Neural cell (in vitro differentiated cells): ENCODE data around the gene LAIR1.

ENCODE experiments used
- CTCF ChIP-seq: fragments of 450-650 bp; IDR thresholded peaks from 2 replicates; pipeline ENCODE4 v1.5.1; 2014; ENCODE audit warnings: antibody characterized with exemption, mild to moderate bottlenecking, moderate library complexity; ENCODE audit not compliant: poor library complexity, severe bottlenecking
- EP300 ChIP-seq: fragments of 450-650 bp; conservative IDR thresholded peaks from 2 replicates; pipeline ENCODE4 v1.6.1; 2014; ENCODE audit warnings: antibody characterized with exemption, mild to moderate bottlenecking, moderate library complexity; ENCODE audit not compliant: poor library complexity, severe bottlenecking
- EZH2 ChIP-seq: fragments of 200-600, 300-800 bp; shearing (Covaris generic), sonication (generic); IDR thresholded peaks from 2 replicates; pipeline ENCODE4 v1.6.1; 2014; ENCODE audit warnings: antibody characterized with exemption, low read length, borderline replicate concordance, mild to moderate bottlenecking; ENCODE audit not compliant: insufficient read depth, poor library complexity, severe bottlenecking
- MXI1 ChIP-seq: fragments of 450-650 bp; conservative IDR thresholded peaks from 2 replicates; pipeline ENCODE4 v1.6.1; 2014; ENCODE audit warnings: antibody characterized with exemption, mild to moderate bottlenecking; ENCODE audit not compliant: poor library complexity, severe bottlenecking
- POLR2AphosphoS5 ChIP-seq: IDR thresholded peaks from 2 replicates; pipeline ENCODE4 v1.6.1; 2012

GRCh38 chr19:54319049-54319448 lies 45.7 kb downstream of the LAIR1 start:
- TF ChIP-seq EP300 (no peak), CTCF (no peak), POLR2AphosphoS5 (no peak), EZH2 (no peak), MXI1 (no peak)
